B cell (primary cell): Measurements from ENCODE around the gene PRSS21. TPM values are rescaled to one million over a fixed set of nuclear protein-coding genes. Genes with fewer than 3 reads are reported as not detected.

Experiments
- ATAC-seq: fragments of 200-7000 bp; cut with Tn5 transposase; one replicate; pipeline ENCODE4 v1.10.0; 2021; ENCODE audit warnings: low read depth, mild to moderate bottlenecking, moderate number of reproducible peaks, moderate library complexity
- CTCF ChIA-PET: fragments of 350-600 bp; sonication (Branson Sonifier 250); formaldehyde crosslinking; loops from one replicate; lab custom pipeline; 2021; ENCODE audit warnings: antibody characterized with exemption, inconsistent platforms; lab: Charles Lee
- POLR2A ChIA-PET: fragments of 350-600 bp; sonication (Branson Sonifier 250); formaldehyde crosslinking; loops from one replicate; lab custom pipeline; 2021; ENCODE audit warnings: antibody characterized with exemption; lab: Charles Lee
- DNase-seq: peaks from one replicate; pipeline ENCODE4 v3.0.0; 2013
- H2AFZ ChIP-seq: 2 replicates; pipeline ENCODE4 v1.6.1; 2012; ENCODE audit warnings: mild to moderate bottlenecking, low read depth, low read length; ENCODE audit not compliant: insufficient read depth, poor library complexity, severe bottlenecking
- H3K27ac ChIP-seq, 2 donors: 1 replicate in 1 of 2; 2 replicates in 1 of 2; pipeline ENCODE4 v1.5.1; 2012 to 2013; ENCODE audit warnings: low read length in 2 of 2, mild to moderate bottlenecking in 2 of 2, moderate library complexity in 1 of 2
- H3K27me3 ChIP-seq, 4 experiments: fragments of 200-600 bp in 1 of 4; sonication (generic) in 1 of 4; replicated peaks in 1 of 4; 1 replicate in 2 of 4; 2 replicates in 2 of 4; pipeline versions ENCODE4 v1.6.1 to v1.7.0; 2013 to 2016; ENCODE audit warnings: low read length in 3 of 4, mild to moderate bottlenecking in 2 of 4, mixed read lengths in 1 of 4, moderate library complexity in 1 of 4; ENCODE audit not compliant: insufficient read depth in 4 of 4, control insufficient read depth in 3 of 4; ENCODE audit errors: control extremely low read depth in 1 of 4
- H3K36me3 ChIP-seq, 2 experiments: replicated peaks in 1 of 2; 1 replicate in 1 of 2; 2 replicates in 1 of 2; pipeline versions ENCODE4 v1.6.1 to v1.7.1; 2013; ENCODE audit warnings: low read length in 1 of 2; ENCODE audit not compliant: insufficient read depth in 2 of 2, control insufficient read depth in 1 of 2; ENCODE audit errors: control extremely low read depth in 1 of 2, extremely low read depth in 1 of 2
- H3K4me1 ChIP-seq, 2 donors: fragments of 200-600 bp in 1 of 2; sonication (generic) in 1 of 2; 1 replicate in 1 of 2; 2 replicates in 1 of 2; pipeline versions ENCODE4 v1.5.1 to v1.6.1; 2013 to 2017; ENCODE audit warnings: low read length in 2 of 2; ENCODE audit not compliant: control insufficient read depth in 2 of 2, insufficient read depth in 2 of 2
- H3K4me2 ChIP-seq: replicated peaks from 2 replicates; pipeline ENCODE3; 2012; ENCODE audit warnings: mild to moderate bottlenecking, low read depth, low read length; ENCODE audit not compliant: poor library complexity, severe bottlenecking
- H3K4me3 ChIP-seq, 5 experiments: fragments of 200-600 bp in 1 of 5; sonication (generic) in 1 of 5; 1 replicate in 3 of 5; 2 replicates in 2 of 5; pipeline versions ENCODE4 v1.5.1 to v1.7.0; 2011 to 2016; ENCODE audit warnings: low read length in 4 of 5, mild to moderate bottlenecking in 4 of 5, low read depth in 2 of 5, control low read depth in 1 of 5, moderate library complexity in 1 of 5; ENCODE audit not compliant: insufficient read depth in 1 of 5; ENCODE audit errors: control extremely low read depth in 1 of 5, extremely low read depth in 1 of 5
- H3K79me2 ChIP-seq: fragments of 200-600 bp; sonication (generic); one replicate; pipeline ENCODE4 v1.6.0; 2016; ENCODE audit warnings: low read length; ENCODE audit not compliant: control insufficient read depth, insufficient read depth
- H3K9ac ChIP-seq: fragments of 200-600 bp; sonication (generic); 2 replicates; pipeline ENCODE4 v1.6.1; 2017; ENCODE audit warnings: mild to moderate bottlenecking, low read length, moderate library complexity
- H3K9me3 ChIP-seq, 3 donors: one replicate each; pipeline versions ENCODE4 v1.6.1 to v1.7.1; 2013; ENCODE audit warnings: low read length in 2 of 3; ENCODE audit not compliant: control insufficient read depth in 2 of 3, insufficient read depth in 1 of 3; ENCODE audit errors: control extremely low read depth in 1 of 3
- H4K20me1 ChIP-seq: 2 replicates; pipeline ENCODE4 v1.6.0; 2012; ENCODE audit warnings: mild to moderate bottlenecking, low read length; ENCODE audit not compliant: insufficient read depth, control insufficient read depth, poor library complexity, severe bottlenecking
- H3K27ac Mint-ChIP-seq: one replicate; pipeline ENCODE4 v1.8.0; 2021; ENCODE audit warnings: mixed read lengths
- H3K27me3 Mint-ChIP-seq: one replicate; pipeline ENCODE4 v1.8.0; 2021; ENCODE audit warnings: mixed read lengths
- H3K4me1 Mint-ChIP-seq: one replicate; pipeline ENCODE4 v1.8.0; 2021; ENCODE audit warnings: mixed read lengths
- H3K4me3 Mint-ChIP-seq: one replicate; pipeline ENCODE4 v1.8.0; 2021; ENCODE audit warnings: mixed read lengths
- H3K9me3 Mint-ChIP-seq: one replicate; pipeline ENCODE4 v1.8.0; 2022; ENCODE audit warnings: mixed read lengths; ENCODE audit not compliant: insufficient read depth
- EZH2 ChIP-seq: IDR thresholded peaks from 2 replicates; pipeline ENCODE4 v1.6.1; 2012; ENCODE audit warnings: borderline replicate concordance, low read depth, mild to moderate bottlenecking, moderate library complexity, low read length; ENCODE audit not compliant: insufficient read depth, poor library complexity, severe bottlenecking
- WGBS: methylation state at CpG from one replicate; pipeline ENCODE4 v1.1.5; 2013; ENCODE audit warnings: missing lambda C conversion rate; ENCODE audit not compliant: insufficient coverage; 5-methylcytosine and 5-hydroxymethylcytosine counted together
- intact Hi-C: fragments of 100-400 bp; cut with micrococcal nuclease; formaldehyde crosslinking; loops from one replicate; pipeline ENCODE4 v1.10.0; 2022
- polyA plus RNA-seq: library from polyadenylated mRNA; depleted of rRNA; stranded (reverse); fragments of >200 nt; gene quantifications from 2 replicates; pipeline ENCODE4 v1.2.3, GENCODE V29; 2012
- total RNA-seq, 2 donors: library from RNA; stranded (reverse); fragments of 120-200 nt in 1 of 2; gene quantifications; 1 replicate in 1 of 2; 2 replicates in 1 of 2; pipeline versions ENCODE4 v1.2.3 to v1.2.4, GENCODE V29; 2013 to 2022
- TF ChIP-seq, protein P1 (sequence below): fragments of 200-600 bp; IDR thresholded peaks from one replicate; pipeline ENCODE4 v1.8.0; 2022; ENCODE audit warnings: antibody characterized with exemption, mild to moderate bottlenecking

Gene PRSS21
- total and polyA plus RNA-seq, 2 donors (not counting 1 experiment from before 2014, with no cell fraction given): 2.0 to 5.8 TPM

DNA sequence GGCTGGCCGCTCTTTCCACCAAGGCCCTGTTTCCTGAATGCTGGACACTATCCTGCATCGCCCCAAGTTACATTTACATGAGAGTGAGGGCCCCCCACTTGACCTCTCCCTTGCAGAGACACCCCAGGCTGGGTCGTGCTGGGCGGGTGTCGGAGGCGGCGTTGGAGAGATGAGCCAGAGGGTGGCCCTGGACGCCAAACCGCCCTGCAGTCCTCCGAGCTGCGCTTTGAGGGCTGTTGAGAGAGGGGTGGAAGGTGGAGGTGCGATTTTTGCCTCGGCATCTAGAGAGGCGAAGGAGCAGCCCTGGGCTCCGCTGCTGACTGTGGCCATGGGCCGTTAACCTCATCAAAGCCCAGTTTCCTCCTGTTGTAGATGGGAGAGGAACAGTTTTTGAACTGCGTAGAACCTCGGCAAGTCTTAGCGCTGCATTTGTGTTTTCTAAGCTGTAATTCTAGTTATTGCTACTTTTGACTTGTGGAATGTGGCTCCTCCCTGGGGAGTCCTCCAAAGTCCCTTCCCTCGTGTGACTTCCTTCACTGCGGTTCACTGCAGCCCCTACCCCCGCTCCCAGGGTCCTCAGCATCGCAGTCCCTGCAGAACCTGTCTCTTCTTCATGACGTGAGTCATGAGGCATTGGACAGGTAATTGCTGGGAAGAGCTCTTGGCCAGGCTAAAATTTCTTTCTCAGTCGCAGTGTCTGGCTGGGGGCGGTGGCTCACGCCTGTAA is 39.0 kb upstream of the PRSS21 start:
- CTCF ChIA-PET: interaction anchor here (0.9 kb wide), 1 partner anchor 90 kb away, joined by 4 read pairs; no protein-coding TSS in a partner anchor
- TF ChIP-seq, protein P1, sequence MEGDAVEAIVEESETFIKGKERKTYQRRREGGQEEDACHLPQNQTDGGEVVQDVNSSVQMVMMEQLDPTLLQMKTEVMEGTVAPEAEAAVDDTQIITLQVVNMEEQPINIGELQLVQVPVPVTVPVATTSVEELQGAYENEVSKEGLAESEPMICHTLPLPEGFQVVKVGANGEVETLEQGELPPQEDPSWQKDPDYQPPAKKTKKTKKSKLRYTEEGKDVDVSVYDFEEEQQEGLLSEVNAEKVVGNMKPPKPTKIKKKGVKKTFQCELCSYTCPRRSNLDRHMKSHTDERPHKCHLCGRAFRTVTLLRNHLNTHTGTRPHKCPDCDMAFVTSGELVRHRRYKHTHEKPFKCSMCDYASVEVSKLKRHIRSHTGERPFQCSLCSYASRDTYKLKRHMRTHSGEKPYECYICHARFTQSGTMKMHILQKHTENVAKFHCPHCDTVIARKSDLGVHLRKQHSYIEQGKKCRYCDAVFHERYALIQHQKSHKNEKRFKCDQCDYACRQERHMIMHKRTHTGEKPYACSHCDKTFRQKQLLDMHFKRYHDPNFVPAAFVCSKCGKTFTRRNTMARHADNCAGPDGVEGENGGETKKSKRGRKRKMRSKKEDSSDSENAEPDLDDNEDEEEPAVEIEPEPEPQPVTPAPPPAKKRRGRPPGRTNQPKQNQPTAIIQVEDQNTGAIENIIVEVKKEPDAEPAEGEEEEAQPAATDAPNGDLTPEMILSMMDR: no peak
- TF ChIP-seq EZH2: no peak
- POLR2A ChIA-PET: interaction anchor here (0.5 to 3.9 kb wide), 8 partner anchors 26 to 303 kb away, joined by 3 to 31 read pairs (median 4); partner anchors contain the start of genes FLYWCH2, KCTD5, PRSS27 and SRRM2
- Mint-ChIP-seq H3K9me3 (no peaks in the 10 kb centered on the region), H3K27ac (peak overlapping the region; percentile 98), H3K4me3 (peak overlapping the region; percentile 96), H3K27me3 (no peaks in the 10 kb centered on the region), H3K4me1 (peaks cover 26% of the 10 kb centered on the region)
- peaks cover 17 to 29% of the 10 kb centered on the region in 2 donors for H3K4me1 ChIP-seq
- no peaks in the 10 kb centered on the region for H3K9me3 ChIP-seq
- peak; percentile 5 for ATAC-seq
- peak overlapping the region; percentile 53 to 97 (median 93) for H3K4me3 ChIP-seq
- H3K4me2 ChIP-seq: peak overlapping the region; percentile 95
- peak; percentile 62 for DNase-seq
- H3K9ac ChIP-seq: peak overlapping the region; percentile 100
- H3K27me3 ChIP-seq: no peaks in the 10 kb centered on the region
- H4K20me1 ChIP-seq: peaks cover 15% of the 10 kb centered on the region
- H3K27ac ChIP-seq: peak overlapping the region; percentile 98 to 99
- intact Hi-C loops: loop anchor here (1.0 to 10.0 kb wide), 6 partner anchors 26 to 786 kb away; partner anchors contain the start of genes KCTD5, PKMYT1, PRSS27 and SRRM2
- H3K36me3 ChIP-seq: peaks cover 0 to 16% of the 10 kb centered on the region in 2 experiments
- WGBS: 10% methylated on average over 25 of the region's 27 CpGs
- peaks cover 39% of the 10 kb centered on the region for H3K79me2 ChIP-seq
- H2AFZ ChIP-seq: peak overlapping the region; percentile 98
